HFFc6 (cell line): ENCODE measurements around the gene TGFBI. TPM values are rescaled to one million over a fixed set of nuclear protein-coding genes. Genes with fewer than 3 reads are reported as not detected.

Experiments used
- DNase-seq: peaks from one replicate; pipeline ENCODE4 v3.0.0-alpha.2; 2018
- H3K27ac Mint-ChIP-seq: 2 replicates; pipeline ENCODE4 v1.8.0; 2020; ENCODE audit warnings: mild to moderate bottlenecking, mixed read lengths
- H3K27me3 Mint-ChIP-seq: 2 replicates; pipeline ENCODE4 v1.8.0; 2021; ENCODE audit warnings: mild to moderate bottlenecking, moderate library complexity, mixed read lengths; ENCODE audit not compliant: insufficient read depth
- H3K36me3 Mint-ChIP-seq: 2 replicates; pipeline ENCODE4 v1.8.0; 2021; ENCODE audit warnings: low read depth, mixed read lengths
- H3K4me1 Mint-ChIP-seq: 2 replicates; pipeline ENCODE4 v1.8.0; 2020; ENCODE audit warnings: low read depth, mixed read lengths
- H3K4me3 Mint-ChIP-seq: 2 replicates; pipeline ENCODE4 v1.8.0; 2020; ENCODE audit warnings: mild to moderate bottlenecking, moderate library complexity, mixed read lengths
- H3K9me3 Mint-ChIP-seq: 2 replicates; pipeline ENCODE4 v1.8.0; 2020; ENCODE audit warnings: mild to moderate bottlenecking, mixed read lengths
- CTCF ChIP-seq: fragments of 200-600 bp; sonication (generic); IDR thresholded peaks from 2 replicates; pipeline ENCODE4 v1.5.0; 2021; ENCODE audit warnings: antibody characterized with exemption, mild to moderate bottlenecking
- long read RNA-seq: library from polyadenylated mRNA; unstranded; transcript quantifications from one replicate; pipeline ENCODE4 v2.0.0, GENCODE V29; 2019
- total RNA-seq, 6 experiments: library from RNA; stranded (reverse); fragmentation: NEBNext Ultra II Directional; extraction: Animal tissue kit (Norgen Biotek cat#: 25700); gene quantifications; 2 replicates in 1 of 6; 3 replicates in 5 of 6; pipeline ENCODE4 v1.2.3, GENCODE V29; 2021

Gene TGFBI
- 100 to 1,000 TPM; 529 to 911 (median 784) TPM for total RNA-seq
- long read RNA-seq, transcript TGFBI-201 (17 exons, 2,804 nt): major isoform, 370 of 683 reads
- long read RNA-seq, partial matches to known transcripts: 202 of 683 reads
- long read RNA-seq, other reads (novel, unspliced or antisense): 110 of 683 reads

GRCh38 chr5:136028782-136029742 is at the start of gene TGFBI:
Gene TGFBI, plus strand, starts transcription at chr5:136028988. Its CDS starts 68 bp downstream, at chr5:136029056.
- Mint-ChIP-seq H3K27me3 (peaks cover 3% of the 10 kb centered on the region), H3K4me3 (peak within 1 kb of the TSS; percentile 87), H3K36me3 (peaks cover 13% of the 10 kb centered on the region), H3K4me1 (peaks cover 65% of the 10 kb centered on the region), H3K27ac (peak within 1 kb of the TSS; percentile 39; the same call in 1 of the 2 replicates), H3K9me3 (no peaks in the 10 kb centered on the region)
- peak; percentile 42 for DNase-seq
- peak; percentile 45 for TF ChIP-seq CTCF

- H3K9me3 Mint-ChIP-seq: no peaks in the 10 kb centered on the region
- DNase-seq: no peak
- peaks cover 23% of the 10 kb centered on the region for H3K4me1 Mint-ChIP-seq
- H3K36me3 Mint-ChIP-seq: no peaks in the 10 kb centered on the region
- 0 out of 2 replicates have a peak overlapping the region, but pooled peaks have one; percentile 28 for H3K27ac Mint-ChIP-seq
- H3K27me3 Mint-ChIP-seq: peaks cover 4% of the 10 kb centered on the region
- no peak overlapping the region for H3K4me3 Mint-ChIP-seq
- TF ChIP-seq CTCF: no peak
These were observed 49.8 kb upstream of the TGFBI start for GRCh38 chr5:135978993-135979392.

GRCh38 chr5:135979510-135979909 is 49.3 kb upstream of the TGFBI start:
- H3K4me3 Mint-ChIP-seq: no peak overlapping the region
- H3K4me1 Mint-ChIP-seq: peaks cover 19% of the 10 kb centered on the region
- TF ChIP-seq CTCF: no peak
- peak; percentile 43 for DNase-seq
- H3K36me3 Mint-ChIP-seq: no peaks in the 10 kb centered on the region
- H3K27me3 Mint-ChIP-seq: peaks cover 4% of the 10 kb centered on the region
- H3K27ac Mint-ChIP-seq: peak overlapping the region; percentile 28; the same call in 1 of the 2 replicates
- H3K9me3 Mint-ChIP-seq: no peaks in the 10 kb centered on the region

GRCh38 chr5:135980620-135981019 is 48.2 kb upstream of the TGFBI start:
- DNase-seq: no peak
- H3K27ac Mint-ChIP-seq: no peak overlapping the region

GRCh38 chr5:135985951-135986350 is 42.8 kb upstream of the TGFBI start:
- no peaks in the 10 kb centered on the region for H3K9me3 Mint-ChIP-seq
- H3K4me1 Mint-ChIP-seq: peaks cover 17% of the 10 kb centered on the region
- no peak for TF ChIP-seq CTCF
- no peaks in the 10 kb centered on the region; the same call in 1 of the 2 replicates for H3K27me3 Mint-ChIP-seq
- no peaks in the 10 kb centered on the region for H3K36me3 Mint-ChIP-seq
- H3K27ac Mint-ChIP-seq: no peak overlapping the region
- DNase-seq: no peak
- H3K4me3 Mint-ChIP-seq: no peak overlapping the region

More at GRCh38 chr5:135980620-135981019, 48.2 kb upstream of the TGFBI start:
- H3K27me3 Mint-ChIP-seq: no peaks in the 10 kb centered on the region; the same call in 1 of the 2 replicates
- H3K4me3 Mint-ChIP-seq: no peak overlapping the region
- peaks cover 19% of the 10 kb centered on the region for H3K4me1 Mint-ChIP-seq
- H3K9me3 Mint-ChIP-seq: no peaks in the 10 kb centered on the region
- TF ChIP-seq CTCF: no peak
- no peaks in the 10 kb centered on the region for H3K36me3 Mint-ChIP-seq
